Tibial nerve (tissue), 4 donors: ENCODE data around the gene PLPP1. TPM values are rescaled to one million over a fixed set of nuclear protein-coding genes. Genes with fewer than 3 reads are reported as not detected.
A peak's percentile ranks its signal among the peaks of the same experiment; 100 is the strongest.

ENCODE experiments used
- DNase-seq, 2 donors: peaks; one replicate each; pipeline ENCODE4 v3.0.0-alpha.2; 2019; ENCODE audit warnings: low spot score in 2 of 2
- H3K27ac ChIP-seq, 4 donors: fragments of 200-600 bp; sonication (generic) in 3 of 4; one replicate each; pipeline ENCODE4 v1.5.1; 2017 to 2019; ENCODE audit warnings: mild to moderate bottlenecking in 1 of 4
- H3K27me3 ChIP-seq, 2 donors: fragments of 200-600 bp; sonication (generic) in 1 of 2; one replicate each; pipeline versions ENCODE4 v1.5.1 to v1.6.0; 2017 to 2019
- H3K36me3 ChIP-seq, 3 donors: fragments of 200-600 bp; sonication (generic); one replicate each; pipeline ENCODE4 v1.5.1; 2018 to 2019
- H3K4me1 ChIP-seq, 4 donors: fragments of 200-600 bp; sonication (generic) in 3 of 4; one replicate each; pipeline ENCODE4 v1.5.1; 2017 to 2019
- H3K4me3 ChIP-seq, 4 donors: fragments of 200-600 bp; sonication (generic) in 3 of 4; one replicate each; pipeline ENCODE4 v1.5.1; 2017 to 2019; ENCODE audit warnings: mild to moderate bottlenecking in 1 of 4, moderate library complexity in 1 of 4
- H3K9me3 ChIP-seq, 4 donors: fragments of 200-600 bp; sonication (generic) in 3 of 4; one replicate each; pipeline ENCODE4 v1.5.1; 2017 to 2019
- CTCF ChIP-seq, 5 experiments: fragments of 200-600 bp in 3 of 5; fragments of 450-650 bp in 2 of 5; sonication (generic) in 3 of 5; IDR thresholded peaks; one replicate each; pipeline ENCODE4 v1.5.1; 2016 to 2019; ENCODE audit warnings: antibody characterized with exemption in 5 of 5, mild to moderate bottlenecking in 3 of 5, moderate library complexity in 2 of 5
- EP300 ChIP-seq, 2 donors: sonication (generic); formaldehyde crosslinking; IDR thresholded peaks; one replicate each; pipeline ENCODE4 v1.6.1; 2017; ENCODE audit warnings: antibody characterized with exemption in 2 of 2, mild to moderate bottlenecking in 1 of 2
- POLR2A ChIP-seq, 2 donors: fragments of 450-650 bp; IDR thresholded peaks; one replicate each; pipeline ENCODE4 v1.6.1; 2017; ENCODE audit warnings: antibody characterized with exemption in 2 of 2, mild to moderate bottlenecking in 2 of 2, moderate library complexity in 2 of 2
- WGBS, 2 donors: methylation state at CpG; one replicate each; pipeline ENCODE4 v1.1.5; 2018; 5-methylcytosine and 5-hydroxymethylcytosine counted together
- total RNA-seq, 4 donors: library from RNA; depleted of rRNA; stranded (reverse); fragments of >200 nt; gene quantifications; one replicate each; pipeline ENCODE4 v1.1.0, GENCODE V29; 2016

The PLPP1 gene
- total RNA-seq, 4 donors from 2014 or later = 380 to 568 (median 427) TPM

- no peaks in the 10 kb centered on the region for H3K9me3 ChIP-seq
- peak overlapping the region in 2 of 4 donors; percentile 21 to 39 for H3K27ac ChIP-seq
- no peaks in the 10 kb centered on the region for H3K27me3 ChIP-seq
- DNase-seq = no peak
- peaks cover 0 to 31% (median 6%) of the 10 kb centered on the region in 3 donors for H3K36me3 ChIP-seq
- no peak for TF ChIP-seq EP300 (IDR thresholded peaks at IDR 0.05)
- TF ChIP-seq CTCF (IDR thresholded peaks at IDR 0.05) = no peak
- no peak for TF ChIP-seq POLR2A (IDR thresholded peaks at IDR 0.05)
- H3K4me3 ChIP-seq = no peak overlapping the region
- peaks cover 0 to 54% (median 20%) of the 10 kb centered on the region in 4 donors for H3K4me1 ChIP-seq
Observed at GRCh38 chr5:55418994-55419968, 115.5 kb downstream of the PLPP1 start.

GRCh38 chr5:55416306-55416705 is 118.5 kb downstream of the PLPP1 start:
- no peaks in the 10 kb centered on the region for H3K9me3 ChIP-seq
- H3K27me3 ChIP-seq = no peaks in the 10 kb centered on the region
- peaks cover 0 to 12% (median 0%) of the 10 kb centered on the region in 3 donors for H3K36me3 ChIP-seq
- TF ChIP-seq CTCF (IDR thresholded peaks at IDR 0.05) (no peak), POLR2A (IDR thresholded peaks at IDR 0.05) (no peak), EP300 (IDR thresholded peaks at IDR 0.05) (no peak)
- DNase-seq = no peak
- peak overlapping the region in 2 of 4 donors; percentile 15 to 23 for H3K27ac ChIP-seq
- no peak overlapping the region for H3K4me3 ChIP-seq
- peaks cover 0 to 40% (median 19%) of the 10 kb centered on the region in 4 donors for H3K4me1 ChIP-seq

- TF ChIP-seq POLR2A (IDR thresholded peaks at IDR 0.05) (no peak), CTCF (IDR thresholded peaks at IDR 0.05) (no peak), EP300 (IDR thresholded peaks at IDR 0.05) (no peak)
- peak overlapping the region in 1 of 4 donors; percentile 24 for H3K27ac ChIP-seq
- peaks cover 0 to 12% (median 0%) of the 10 kb centered on the region in 3 donors for H3K36me3 ChIP-seq
- H3K4me1 ChIP-seq = peaks cover 0 to 28% (median 14%) of the 10 kb centered on the region in 4 donors
- DNase-seq = no peak
- H3K9me3 ChIP-seq = no peaks in the 10 kb centered on the region
- no peaks in the 10 kb centered on the region for H3K27me3 ChIP-seq
- H3K4me3 ChIP-seq = no peak overlapping the region
Observed at GRCh38 chr5:55415071-55415470, 119.7 kb downstream of the PLPP1 start.

- no peak for TF ChIP-seq CTCF (IDR thresholded peaks at IDR 0.05)
- no peak for TF ChIP-seq EP300 (IDR thresholded peaks at IDR 0.05)
- no peak for TF ChIP-seq POLR2A (IDR thresholded peaks at IDR 0.05)
- peaks cover 0 to 13% (median 2%) of the 10 kb centered on the region in 4 donors for H3K4me1 ChIP-seq
- H3K27me3 ChIP-seq = no peaks in the 10 kb centered on the region
- 94 to 98% methylated on average over 2 of the region's 2 CpGs for WGBS, 2 donors
- H3K4me3 ChIP-seq = no peak overlapping the region
- peaks cover 0 to 12% (median 0%) of the 10 kb centered on the region in 3 donors for H3K36me3 ChIP-seq
- no peak for DNase-seq
- H3K27ac ChIP-seq = no peak overlapping the region
- H3K9me3 ChIP-seq = no peaks in the 10 kb centered on the region
Observed at GRCh38 chr5:55413644-55414043, 121.1 kb downstream of the PLPP1 start.

GRCh38 chr5:55411876-55412275 is 122.9 kb downstream of the PLPP1 start:
- WGBS, 2 donors = 78 to 89% methylated on average over 1 of the region's 1 CpG
- peaks cover 0 to 21% (median 0%) of the 10 kb centered on the region in 4 donors for H3K4me1 ChIP-seq
- DNase-seq = no peak
- H3K27me3 ChIP-seq = no peaks in the 10 kb centered on the region
- H3K4me3 ChIP-seq = no peak overlapping the region
- H3K36me3 ChIP-seq = peaks cover 0 to 12% (median 0%) of the 10 kb centered on the region in 3 donors
- H3K27ac ChIP-seq = no peak overlapping the region
- TF ChIP-seq EP300 (IDR thresholded peaks at IDR 0.05) (no peak), CTCF (IDR thresholded peaks at IDR 0.05) (no peak)
- H3K9me3 ChIP-seq = no peaks in the 10 kb centered on the region
